ENCODE data around the gene ADD3.

The ADD3 gene

GRCh38 chr10:110160081-110160480 is 152.3 kb downstream of the ADD3 start:
- DNase-seq = no peak

GRCh38 chr10:110160522-110160921 is 152.7 kb downstream of the ADD3 start:
- DNase-seq = no peak

GRCh38 chr10:110162741-110163145 is 155.0 kb downstream of the ADD3 start:
- DNase-seq = no peak

- no peak for DNase-seq
These were observed 155.5 kb downstream of the ADD3 start for GRCh38 chr10:110163192-110163773.

DNA sequence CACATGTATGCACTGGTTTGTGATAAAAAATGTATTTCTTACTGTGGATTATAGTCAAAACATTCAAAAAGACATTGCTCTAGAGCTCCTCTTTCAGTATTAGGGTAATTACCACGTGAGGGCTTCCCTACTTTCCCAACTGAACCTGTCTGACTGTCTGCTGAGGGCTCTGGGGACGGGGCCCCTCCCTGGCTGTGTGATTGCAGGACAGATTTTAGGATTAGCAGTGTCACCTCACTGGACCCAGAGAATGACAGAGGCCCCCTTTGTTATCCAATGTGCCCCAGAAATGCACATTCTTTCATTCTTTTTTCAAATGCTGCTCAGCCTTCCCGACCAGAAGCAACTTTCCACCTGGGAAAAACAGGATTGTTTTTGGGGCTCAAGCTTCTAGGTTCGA is 156.1 kb downstream of the ADD3 start:
- no peak for DNase-seq

GRCh38 chr10:110165239-110165638 is 157.5 kb downstream of the ADD3 start:
- no peak for DNase-seq

DNA sequence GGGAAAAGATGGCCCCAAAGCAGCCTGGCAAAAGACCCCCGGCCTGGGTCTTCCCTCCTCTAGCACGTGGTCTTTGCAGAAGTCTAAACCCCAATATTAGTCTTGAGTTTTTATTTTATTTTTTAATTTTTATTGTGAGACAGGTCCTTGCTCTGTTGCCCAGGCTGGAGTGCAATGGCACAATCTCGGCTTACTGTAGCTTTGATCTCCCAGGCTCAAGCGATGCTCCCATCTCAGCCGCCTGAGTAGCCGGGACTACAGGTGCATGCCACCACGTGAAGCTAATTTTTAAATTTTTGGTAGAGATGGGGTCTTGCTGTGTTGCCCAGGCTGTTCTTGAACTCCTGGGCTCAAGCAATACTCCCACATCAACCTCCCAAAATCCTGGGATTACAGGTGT is 159.4 kb downstream of the ADD3 start:
- no peak for DNase-seq

- DNase-seq = no peak
These were observed 161.1 kb downstream of the ADD3 start for GRCh38 chr10:110168601-110169481.

DNA sequence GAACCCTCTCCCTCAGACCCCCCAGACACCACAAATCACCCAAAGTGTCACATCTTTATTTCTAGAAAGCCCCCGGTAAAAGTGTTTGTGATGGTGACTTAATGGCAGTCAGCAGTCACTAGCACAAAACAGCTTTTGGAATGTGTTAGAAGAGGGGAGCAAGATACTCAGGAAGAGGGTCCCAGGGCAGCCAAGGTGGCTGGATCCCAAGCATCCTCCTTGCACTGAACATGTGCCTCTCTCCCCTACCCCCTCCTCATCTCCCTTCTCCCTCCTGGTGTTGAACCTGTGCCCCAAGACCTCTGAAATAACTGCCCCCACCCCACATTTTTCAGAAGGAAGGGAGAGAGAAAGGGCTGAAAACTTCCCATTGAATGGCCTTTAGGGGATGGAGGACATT is 161.8 kb downstream of the ADD3 start:
- DNase-seq = no peak

DNA sequence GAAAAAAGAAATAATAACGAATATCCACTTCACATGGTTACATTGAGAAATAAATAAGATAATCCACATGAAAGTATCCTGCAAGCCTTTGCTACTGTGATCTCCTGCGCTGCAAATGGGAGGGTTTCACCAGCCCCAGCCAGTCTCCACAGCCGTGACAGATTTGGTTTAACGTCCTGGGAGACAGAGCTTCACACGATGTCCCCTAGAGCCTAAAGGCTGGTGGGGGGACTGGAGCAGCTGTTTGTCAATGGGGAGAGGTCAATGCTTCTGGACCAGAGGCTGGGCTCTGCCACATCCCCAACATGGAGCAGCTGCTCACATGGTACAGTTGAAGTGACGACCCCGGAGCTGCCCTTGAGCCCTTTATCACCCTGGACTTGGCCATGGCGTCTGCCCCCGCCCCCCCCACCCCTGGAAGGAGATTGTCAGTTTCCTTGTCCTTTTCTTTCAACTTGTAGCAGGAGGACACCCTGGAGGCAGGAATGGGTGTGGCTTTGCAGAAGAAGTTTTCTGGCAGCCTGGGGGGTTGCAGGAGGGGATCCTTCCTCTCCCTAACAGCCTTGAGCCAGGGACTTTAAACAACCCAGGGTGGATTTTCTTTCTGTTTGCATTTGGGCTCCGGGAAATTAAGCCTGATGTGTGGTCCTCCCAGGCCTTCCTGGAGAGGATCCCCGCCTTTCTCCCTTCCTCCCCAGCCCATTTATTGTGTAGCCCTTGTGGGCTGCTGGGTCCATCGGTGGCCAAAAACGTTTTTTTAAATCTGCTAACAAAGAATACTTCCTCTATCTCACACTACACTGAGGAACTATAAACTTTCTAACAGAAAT is 162.6 kb downstream of the ADD3 start:
- DNase-seq = no peak

- DNase-seq = no peak
These were observed 163.2 kb downstream of the ADD3 start for GRCh38 chr10:110171032-110171431.

DNA sequence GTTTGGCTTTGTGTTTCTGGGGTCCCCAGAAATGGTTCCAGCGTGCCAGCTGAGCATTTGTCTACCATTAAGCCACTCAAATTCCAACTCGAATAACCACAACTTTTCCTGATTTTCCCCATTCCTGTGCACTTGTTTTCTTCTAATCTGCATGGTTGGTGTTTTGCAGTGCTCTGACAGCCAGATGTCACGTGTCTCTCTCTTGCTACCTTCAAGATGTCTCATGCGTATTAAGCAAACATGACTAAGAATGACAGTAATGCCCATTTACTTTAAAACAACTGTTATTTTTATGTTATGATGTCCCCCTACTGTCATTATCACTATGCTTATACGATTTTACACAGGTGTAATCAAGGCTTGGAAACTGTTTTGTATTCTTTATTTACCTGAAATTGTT is 164.4 kb downstream of the ADD3 start:
- no peak for DNase-seq

DNA sequence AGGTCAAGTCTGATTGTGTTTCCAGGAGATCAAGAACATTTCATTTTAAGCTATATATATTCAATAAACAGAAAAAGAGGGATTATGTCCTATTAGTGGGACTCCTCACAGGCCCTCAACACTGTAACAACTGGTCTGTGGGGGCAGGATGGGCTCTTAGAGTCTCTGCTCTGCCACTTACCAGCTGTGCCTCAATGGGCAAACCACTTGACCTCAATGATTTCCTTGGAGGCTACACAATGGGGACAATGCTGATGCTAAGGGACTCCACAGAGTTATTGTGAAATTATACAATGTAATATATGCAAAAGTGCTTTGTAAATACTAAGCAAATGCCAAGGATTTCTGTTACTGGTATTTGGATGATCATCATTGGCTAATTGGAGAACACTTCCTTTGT is 166.4 kb downstream of the ADD3 start:
- no peak for DNase-seq

DNA sequence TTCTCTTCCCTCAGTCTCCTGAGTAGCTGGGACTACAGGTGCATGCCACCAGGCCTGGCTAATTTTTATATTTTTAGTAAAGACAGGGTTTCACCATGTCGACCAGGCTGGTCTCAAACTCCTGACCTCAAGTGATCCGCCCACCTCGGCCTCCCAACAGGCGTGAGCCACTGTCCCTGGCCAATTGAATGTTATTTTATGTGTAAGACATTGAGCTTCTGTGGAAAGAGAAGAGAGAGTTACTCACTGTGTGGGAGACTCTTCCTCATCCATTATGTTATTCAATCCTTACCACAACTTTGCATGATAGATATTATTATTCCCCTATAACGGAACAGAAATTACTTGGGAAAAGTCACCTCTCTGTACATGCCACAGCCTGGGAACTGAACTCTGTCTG is 167.0 kb downstream of the ADD3 start:
- DNase-seq = no peak

GRCh38 chr10:110175406-110175805 is 167.6 kb downstream of the ADD3 start:
- no peak for DNase-seq

GRCh38 chr10:110176141-110177030 is 168.6 kb downstream of the ADD3 start:
- DNase-seq = no peak

- no peak for DNase-seq
These were observed 171.4 kb downstream of the ADD3 start for GRCh38 chr10:110179220-110179619.

GRCh38 chr10:110181451-110181850 is 173.7 kb downstream of the ADD3 start:
- no peak for DNase-seq

DNA sequence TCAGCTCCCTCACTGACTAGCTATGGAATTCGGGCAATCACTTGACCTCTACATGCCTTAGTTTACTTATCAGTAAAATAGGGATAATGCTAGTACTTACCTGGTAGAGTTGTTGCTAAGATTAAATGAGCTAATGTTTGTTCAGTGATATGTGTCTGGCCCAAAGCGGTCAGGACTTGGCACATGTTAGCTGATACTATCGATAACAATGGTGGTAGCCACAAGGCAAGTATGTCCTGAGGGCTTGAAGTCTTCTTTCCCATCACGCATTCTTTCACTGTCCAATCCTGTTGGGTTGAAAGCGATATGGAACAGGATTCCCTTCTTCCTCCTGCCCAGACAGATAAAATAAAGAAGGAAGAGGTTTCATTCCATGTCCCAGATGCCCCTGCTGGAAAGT is 174.1 kb downstream of the ADD3 start:
- no peak for DNase-seq

DNA sequence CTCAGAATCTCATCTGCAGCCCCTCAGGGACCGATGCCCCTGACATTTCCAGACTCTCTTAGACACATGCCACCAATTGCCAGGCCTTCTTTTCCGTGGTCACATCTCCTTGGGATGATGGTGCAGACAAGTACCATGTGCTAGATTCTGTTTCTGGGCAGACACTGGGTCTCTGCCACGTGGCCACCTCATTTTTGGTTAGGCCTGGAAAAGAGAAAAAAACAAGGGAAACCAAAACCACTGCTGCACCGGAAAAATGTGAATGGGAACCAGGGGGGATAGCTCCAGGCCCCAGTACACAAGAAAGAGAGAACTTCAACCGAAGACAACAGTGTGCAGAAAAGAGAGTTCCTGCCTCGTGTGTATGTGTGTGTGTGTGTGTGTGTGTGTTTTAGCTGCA is 176.6 kb downstream of the ADD3 start:
- DNase-seq = no peak

Data from NCI-H446 (cell line).